ENCODE measurements around the gene TRAF7. TPM values are rescaled to one million over a fixed set of nuclear protein-coding genes. Genes with fewer than 3 reads are reported as not detected.

Gene TRAF7
- total RNA-seq, 1 donor from 2014 or later: 83.9 TPM

DNA sequence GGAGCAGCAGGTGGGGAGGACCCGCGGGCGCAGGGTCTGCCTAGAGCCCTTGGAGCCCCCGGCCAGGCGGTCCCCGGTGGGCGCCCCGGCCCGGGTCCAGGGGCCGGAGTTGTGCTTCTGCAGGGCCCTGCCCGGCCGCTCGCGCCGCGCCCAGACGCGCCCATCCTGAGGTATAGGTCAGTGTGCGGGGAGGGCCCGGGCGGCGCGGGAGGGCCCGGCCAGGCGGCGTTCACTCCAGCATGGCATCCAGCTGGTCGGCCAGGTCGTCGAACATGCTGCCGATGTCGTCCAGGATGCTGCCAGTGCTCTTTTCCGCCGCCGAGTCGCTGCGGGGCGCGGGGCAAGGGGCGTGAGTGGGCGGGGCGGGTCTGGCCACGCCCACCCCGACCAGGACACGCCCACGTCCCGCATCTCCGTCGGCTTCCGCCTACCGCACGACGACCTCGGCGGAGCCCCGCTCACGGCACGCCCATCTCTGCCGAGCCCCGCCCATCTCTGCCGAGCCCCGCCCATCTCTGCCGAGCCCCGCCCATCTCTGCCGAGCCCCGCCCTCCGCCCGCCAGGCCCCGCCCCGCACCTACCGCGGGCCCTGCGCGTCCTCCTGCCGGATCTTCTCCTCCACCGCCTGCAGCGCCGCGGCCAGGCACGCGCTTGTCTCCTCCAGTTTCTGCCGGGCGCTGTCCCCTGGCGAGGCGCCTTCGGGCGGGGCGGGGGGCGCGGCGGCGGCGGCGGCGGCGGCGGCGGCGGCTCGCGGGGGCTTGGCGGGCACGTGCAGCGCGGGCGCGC lies 22.9 kb downstream of the TRAF7 start:
- no peak overlapping the region for H3K4me3 ChIP-seq (ENCODE audit: low read depth, low read length)
- no peak for DNase-seq (ENCODE audit: low read depth)
- H3K36me3 ChIP-seq (ENCODE audit: control insufficient read depth, insufficient read depth, low read length): peaks cover 2% of the 10 kb centered on the region
- TF ChIP-seq, protein P1, sequence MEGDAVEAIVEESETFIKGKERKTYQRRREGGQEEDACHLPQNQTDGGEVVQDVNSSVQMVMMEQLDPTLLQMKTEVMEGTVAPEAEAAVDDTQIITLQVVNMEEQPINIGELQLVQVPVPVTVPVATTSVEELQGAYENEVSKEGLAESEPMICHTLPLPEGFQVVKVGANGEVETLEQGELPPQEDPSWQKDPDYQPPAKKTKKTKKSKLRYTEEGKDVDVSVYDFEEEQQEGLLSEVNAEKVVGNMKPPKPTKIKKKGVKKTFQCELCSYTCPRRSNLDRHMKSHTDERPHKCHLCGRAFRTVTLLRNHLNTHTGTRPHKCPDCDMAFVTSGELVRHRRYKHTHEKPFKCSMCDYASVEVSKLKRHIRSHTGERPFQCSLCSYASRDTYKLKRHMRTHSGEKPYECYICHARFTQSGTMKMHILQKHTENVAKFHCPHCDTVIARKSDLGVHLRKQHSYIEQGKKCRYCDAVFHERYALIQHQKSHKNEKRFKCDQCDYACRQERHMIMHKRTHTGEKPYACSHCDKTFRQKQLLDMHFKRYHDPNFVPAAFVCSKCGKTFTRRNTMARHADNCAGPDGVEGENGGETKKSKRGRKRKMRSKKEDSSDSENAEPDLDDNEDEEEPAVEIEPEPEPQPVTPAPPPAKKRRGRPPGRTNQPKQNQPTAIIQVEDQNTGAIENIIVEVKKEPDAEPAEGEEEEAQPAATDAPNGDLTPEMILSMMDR (IDR thresholded peaks at IDR 0.05; ENCODE audit: insufficient read depth, low read length, poor library complexity, severe bottlenecking): no peak
- H3K27me3 ChIP-seq (ENCODE audit: control insufficient read depth, insufficient read depth, low read length): peaks cover 3% of the 10 kb centered on the region

DNA sequence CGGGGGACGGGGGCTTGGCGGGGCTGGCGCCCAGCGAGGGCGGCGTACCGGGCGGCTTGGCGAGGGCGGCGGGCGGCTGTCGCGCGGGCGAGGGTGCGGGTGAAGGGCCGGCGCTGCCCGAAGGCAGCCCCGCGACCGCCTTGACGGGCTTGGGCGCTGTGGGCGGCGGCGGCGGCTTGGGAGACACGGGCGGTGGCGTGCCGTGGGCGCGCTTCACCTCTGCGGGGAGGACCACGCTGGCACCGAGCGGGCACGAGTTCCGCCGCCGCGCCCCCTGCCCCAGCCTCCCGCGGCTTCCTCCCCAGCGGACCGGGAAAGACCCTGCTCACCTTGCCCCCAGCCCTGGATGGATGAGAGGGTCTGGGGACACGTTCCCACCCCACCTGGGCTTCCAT lies 23.5 kb downstream of the TRAF7 start:
- no peak for DNase-seq (ENCODE audit: low read depth)
- TF ChIP-seq, protein P1 (IDR thresholded peaks at IDR 0.05; ENCODE audit: insufficient read depth, low read length, poor library complexity, severe bottlenecking): no peak
- Histone ChIP-seq H3K27me3 (ENCODE audit: control insufficient read depth, insufficient read depth, low read length) (peaks cover 3% of the 10 kb centered on the region), H3K4me3 (ENCODE audit: low read depth, low read length) (no peak overlapping the region), H3K36me3 (ENCODE audit: control insufficient read depth, insufficient read depth, low read length) (peaks cover 2% of the 10 kb centered on the region)

DNA sequence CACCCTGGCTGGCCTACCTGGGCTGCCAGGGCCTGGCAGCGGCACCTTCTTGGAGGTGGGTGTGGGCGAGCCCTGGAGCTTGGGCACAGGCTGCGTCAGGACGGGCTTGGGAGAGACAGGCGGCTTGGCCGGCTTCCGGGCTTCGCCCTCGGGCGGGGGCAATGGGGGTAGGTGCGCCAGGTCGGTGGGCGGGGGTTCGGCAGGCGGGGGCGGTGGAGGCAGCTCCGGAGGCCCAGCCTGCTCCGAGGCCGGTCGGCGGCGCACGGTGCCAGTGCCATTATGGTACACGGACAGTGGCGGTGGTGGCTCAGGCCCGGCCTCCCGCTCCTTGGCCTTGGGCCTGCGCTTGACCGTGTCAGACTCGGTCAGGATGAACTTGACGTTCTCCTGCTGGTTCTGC lies 24.0 kb downstream of the TRAF7 start:
- no peak for DNase-seq (ENCODE audit: low read depth)
- H3K27me3 ChIP-seq (ENCODE audit: control insufficient read depth, insufficient read depth, low read length): peaks cover 3% of the 10 kb centered on the region
- H3K4me3 ChIP-seq (ENCODE audit: low read depth, low read length): no peak overlapping the region
- H3K36me3 ChIP-seq (ENCODE audit: control insufficient read depth, insufficient read depth, low read length): peaks cover 2% of the 10 kb centered on the region
- TF ChIP-seq, protein P1 (IDR thresholded peaks at IDR 0.05; ENCODE audit: insufficient read depth, low read length, poor library complexity, severe bottlenecking): no peak

DNA sequence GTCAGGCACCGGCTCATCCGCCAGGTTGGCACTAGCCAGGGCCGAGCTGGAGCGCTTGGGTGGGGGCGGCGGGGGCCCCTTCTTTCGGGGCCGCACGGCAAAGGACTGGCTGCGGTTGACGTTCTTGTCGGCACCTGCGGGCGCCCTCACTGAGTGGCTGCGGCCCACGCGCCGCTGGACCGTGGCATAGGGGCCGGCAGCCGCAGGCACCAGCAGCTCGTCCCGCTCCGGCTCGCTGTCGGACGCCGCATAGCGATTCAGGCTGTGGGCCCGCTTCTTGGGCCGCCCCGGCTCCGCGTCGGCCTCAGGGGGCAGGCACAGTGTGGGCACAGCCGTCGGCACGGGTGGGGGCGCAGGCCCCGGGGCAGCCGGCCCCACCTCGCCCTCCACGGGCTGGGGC lies 24.9 kb downstream of the TRAF7 start:
- TF ChIP-seq, protein P1 (IDR thresholded peaks at IDR 0.05; ENCODE audit: insufficient read depth, low read length, poor library complexity, severe bottlenecking): no peak
- no peaks in the 10 kb centered on the region for H3K36me3 ChIP-seq (ENCODE audit: control insufficient read depth, insufficient read depth, low read length)
- DNase-seq (ENCODE audit: low read depth): no peak
- no peak overlapping the region for H3K4me3 ChIP-seq (ENCODE audit: low read depth, low read length)
- peaks cover 3% of the 10 kb centered on the region for H3K27me3 ChIP-seq (ENCODE audit: control insufficient read depth, insufficient read depth, low read length)

DNA sequence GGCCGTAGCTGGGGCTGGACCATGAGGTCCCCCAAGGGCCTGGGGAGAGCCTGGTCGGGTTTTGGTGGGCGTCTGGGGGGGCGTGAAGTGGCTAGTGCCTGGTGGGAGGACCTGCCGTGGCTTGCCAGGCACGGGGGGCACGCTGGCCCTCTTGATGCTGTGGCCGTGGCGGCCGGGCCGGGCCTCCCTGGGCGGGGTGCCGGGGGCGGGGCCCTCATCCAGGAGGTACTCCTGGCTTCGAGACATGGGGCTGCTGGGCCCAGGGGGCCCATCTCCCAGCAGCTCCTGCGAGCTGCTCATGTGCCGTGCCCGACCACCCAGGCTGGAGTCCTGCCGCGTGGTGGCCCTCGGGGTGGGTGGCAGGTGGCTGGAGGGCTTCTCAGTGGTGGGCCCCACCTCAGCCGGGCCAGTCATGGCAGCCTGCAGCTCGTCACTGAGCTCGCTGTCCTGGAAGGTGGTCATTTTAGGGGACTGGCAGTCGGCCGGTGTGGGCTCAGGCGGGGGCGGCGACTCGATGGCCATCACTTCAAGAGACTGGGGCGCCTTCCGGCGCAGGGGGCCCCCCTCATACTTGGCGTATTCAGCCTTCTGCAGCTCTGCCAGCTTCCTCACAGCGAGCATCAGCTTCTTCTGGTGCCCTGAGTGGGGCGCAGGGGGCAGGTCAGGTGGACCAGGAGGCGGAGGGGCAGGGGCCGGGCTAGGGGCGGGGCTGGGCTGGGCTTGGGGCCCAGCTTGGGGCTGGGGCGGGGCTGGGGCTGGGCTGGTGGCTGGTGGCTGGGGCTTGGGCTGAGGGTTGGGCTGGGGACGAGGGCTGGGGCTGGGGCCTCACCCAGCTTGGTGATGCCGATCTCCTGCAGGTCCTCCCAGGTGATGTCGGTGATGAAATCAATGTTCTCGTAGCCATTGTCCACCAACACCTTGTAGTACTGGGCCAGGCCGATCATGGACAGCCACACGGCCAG lies 25.7 kb downstream of the TRAF7 start:
- TF ChIP-seq, protein P1 (IDR thresholded peaks at IDR 0.05; ENCODE audit: insufficient read depth, low read length, poor library complexity, severe bottlenecking): no peak
- no peak for DNase-seq (ENCODE audit: low read depth)

More for the DNA sequence above, 25.7 kb downstream of the TRAF7 start:
- Histone ChIP-seq H3K4me3 (ENCODE audit: low read depth, low read length) (no peak overlapping the region), H3K36me3 (ENCODE audit: control insufficient read depth, insufficient read depth, low read length) (no peaks in the 10 kb centered on the region), H3K27me3 (ENCODE audit: control insufficient read depth, insufficient read depth, low read length) (peaks cover 3% of the 10 kb centered on the region)

All from kidney epithelial cell (primary cell).